GM12878 (cell line): ENCODE measurements around the gene CDC5L. TPM values are rescaled to one million over a fixed set of nuclear protein-coding genes. Genes with fewer than 3 reads are reported as not detected.

ENCODE experiments used
- ATAC-seq: fragments of 200-7000 bp; cut with Tn5 transposase; 3 replicates; pipeline ENCODE4 v1.9.1; 2020; ENCODE audit warnings: mild to moderate bottlenecking, moderate library complexity
- BruUV-seq: library from RNA; stranded (reverse); fragments of 400-500 nt; replicated peaks from 2 replicates; lab custom pipeline; 2021; lab: Mats Ljungman, UMichigan
- CTCF ChIA-PET: fragments of 300-600 bp; sonication (Branson Sonifier 250); formaldehyde crosslinking; extraction: SDS; loops from one replicate; lab custom pipeline; 2021; ENCODE audit warnings: inconsistent platforms; lab: Yijun Ruan, JAX
- POLR2A ChIA-PET: fragments of 350-600 bp; formaldehyde crosslinking; extraction: SDS; loops from one replicate; lab custom pipeline; 2021; ENCODE audit warnings: inconsistent platforms; lab: Charles Lee
- RAD21 ChIA-PET: fragments of 300-600 bp; sonication (Branson Sonifier 250); formaldehyde crosslinking; loops from one replicate; lab custom pipeline; 2023; ENCODE audit warnings: antibody characterized with exemption; ENCODE audit not compliant: unreplicated experiment; lab: Charles Lee
- SMC1A ChIA-PET: fragments of 300-600 bp; sonication (Branson Sonifier 250); formaldehyde crosslinking; loops from one replicate; lab custom pipeline; 2023; ENCODE audit not compliant: unreplicated experiment, uncharacterized antibody; lab: Charles Lee
- DNase-seq: peaks from one replicate; pipeline ENCODE4 v3.0.0-alpha.2; 2011; ENCODE audit warnings: low read depth, low spot score
- FAIRE-seq: peaks from 3 replicates; lab custom pipeline; 2011; peaks lifted over from hg19 to GRCh38; lab: Jason Lieb, UNC
- H2AFZ ChIP-seq: 2 replicates; pipeline ENCODE4 v1.6.0; 2011; ENCODE audit warnings: low read depth, low read length, control low read depth; ENCODE audit not compliant: control insufficient read depth
- H3K27ac ChIP-seq: 2 replicates; pipeline ENCODE4 v1.5.1; 2011; ENCODE audit warnings: control low read depth; ENCODE audit not compliant: control insufficient read depth, insufficient read depth
- H3K27me3 ChIP-seq, 2 experiments: replicated peaks in 1 of 2; 2 replicates each; pipeline versions ENCODE4 v1.6.0 to v1.6.1; 2011; ENCODE audit warnings: low read length in 1 of 2; ENCODE audit not compliant: control insufficient read depth in 2 of 2, insufficient read depth in 2 of 2
- H3K36me3 ChIP-seq, 2 experiments: 2 replicates each; pipeline ENCODE4 v1.5.1; 2011; ENCODE audit warnings: low read length in 1 of 2; ENCODE audit not compliant: control insufficient read depth in 2 of 2, insufficient read depth in 2 of 2
- H3K4me1 ChIP-seq: 2 replicates; pipeline ENCODE4 v1.6.1; 2011; ENCODE audit warnings: mild to moderate bottlenecking, low read length, moderate library complexity, mixed read lengths; ENCODE audit not compliant: control insufficient read depth, insufficient read depth
- H3K4me2 ChIP-seq: 2 replicates; pipeline ENCODE4 v1.6.0; 2011; ENCODE audit warnings: control low read depth; ENCODE audit not compliant: control insufficient read depth, insufficient read depth
- H3K4me3 ChIP-seq: fragments of 200-600 bp; sonication (generic); 2 replicates; pipeline ENCODE4 v1.5.1; 2016
- H3K79me2 ChIP-seq: 2 replicates; pipeline ENCODE4 v1.6.0; 2011; ENCODE audit warnings: low read length; ENCODE audit not compliant: control insufficient read depth, insufficient read depth
- H3K9ac ChIP-seq: 2 replicates; pipeline ENCODE4 v1.8.0; 2011; ENCODE audit warnings: low read length, control low read depth, mixed read lengths; ENCODE audit not compliant: control insufficient read depth, insufficient read depth
- H3K9me3 ChIP-seq: replicated peaks from 3 replicates; pipeline ENCODE4 v1.5.1; 2011; ENCODE audit warnings: mild to moderate bottlenecking, low read length; ENCODE audit not compliant: control insufficient read depth, insufficient read depth
- H4K20me1 ChIP-seq: 2 replicates; pipeline ENCODE4 v1.6.0; 2011; ENCODE audit not compliant: control insufficient read depth, insufficient read depth
- HDAC2 ChIP-seq: fragments of 200-600 bp; sonication (generic); IDR thresholded peaks from 2 replicates; pipeline ENCODE4 v1.6.1; 2017
- IRF5 ChIP-seq: fragments of 450-650 bp; IDR thresholded peaks from 2 replicates; pipeline ENCODE4 v1.6.1; 2017; ENCODE audit warnings: borderline replicate concordance
- LARP7 ChIP-seq: fragments of 450-650 bp; IDR thresholded peaks from 2 replicates; pipeline ENCODE4 v1.6.1; 2017; ENCODE audit warnings: mild to moderate bottlenecking
- NFYB ChIP-seq: IDR thresholded peaks from 2 replicates; pipeline ENCODE4 v1.6.1; 2011; ENCODE audit warnings: low read depth, mild to moderate bottlenecking, low read length, improper control_type of control experiment, moderate library complexity; ENCODE audit not compliant: insufficient read depth
- NKRF ChIP-seq: fragments of 450-650 bp; conservative IDR thresholded peaks from 2 replicates; pipeline ENCODE4 v1.6.1; 2017; ENCODE audit warnings: mild to moderate bottlenecking, moderate library complexity
- PKNOX1 ChIP-seq: fragments of 450-650 bp; IDR thresholded peaks from 2 replicates; pipeline ENCODE4 v1.6.1; 2016; ENCODE audit warnings: mild to moderate bottlenecking
- RCOR1 ChIP-seq: conservative IDR thresholded peaks from 2 replicates; pipeline ENCODE4 v1.6.1; 2012; ENCODE audit warnings: low read depth, low read length, improper control_type of control experiment
- RFX5 ChIP-seq: IDR thresholded peaks from 2 replicates; pipeline ENCODE4 v1.6.1; 2011; ENCODE audit warnings: low read depth, low read length, improper control_type of control experiment
- WGBS: methylation state at CpG from one replicate; pipeline ENCODE4 v1.1.6; 2016; ENCODE audit warnings: low lambda C conversion rate; ENCODE audit not compliant: insufficient replicate concordance, insufficient coverage; ENCODE audit errors: missing lambda C conversion rate; 5-methylcytosine and 5-hydroxymethylcytosine counted together
- in situ Hi-C: fragments of 300-500 bp; cut with MboI; formaldehyde crosslinking; loops from 9 replicates; pipeline ENCODE4 v1.14.3; 2018; ENCODE audit warnings: mixed read lengths
- intact Hi-C: fragments of 100-400 bp; cut with micrococcal nuclease; formaldehyde crosslinking; loops from one replicate; pipeline ENCODE4 v1.14.2; 2022; ENCODE audit not compliant: unreplicated experiment
- polyA plus RNA-seq, 11 experiments: library from polyadenylated mRNA; depleted of rRNA in 4 of 11; unstranded in 6 of 11; stranded (reverse) in 5 of 11; fragments of >200 nt; fragmentation: Nextera tagmentation in 4 of 11; fragmentation: Illumina TruSeq in 1 of 11; extraction: Ambion mirVana in 4 of 11; extraction: Trizol in 1 of 11; gene quantifications; 1 replicate in 1 of 11; 2 replicates in 10 of 11; pipeline versions ENCODE4 v1.2.1 to v1.2.3, GENCODE V29; 2011 to 2016; ENCODE audit warnings: inconsistent platforms in 2 of 11, missing spikeins in 2 of 11, low read depth in 1 of 11
- total RNA-seq, 4 experiments: library from RNA; depleted of rRNA in 3 of 4; stranded (reverse); fragments of >200 nt in 3 of 4; fragmentation: Illumina TruSeq in 1 of 4; extraction: Trizol in 1 of 4; gene quantifications; 2 replicates each; pipeline versions ENCODE4 v1.2.1 to v1.2.3, GENCODE V29; 2013 to 2021

Gene CDC5L
- total and polyA plus RNA-seq, 10 of the 15 experiments (the other 5 are each of a cell fraction or from before 2014, with no cell fraction given): 13.2 to 29.4 (median 18.8) TPM

GRCh38 chr6:44411141-44411540 lies 23.6 kb downstream of the CDC5L start:
- no TSS peak for BruUV-seq
- H3K9me3 ChIP-seq: peaks cover 7% of the 10 kb centered on the region; the same call in 2 of the 3 replicates
- intact Hi-C loops (no loop called here), in situ Hi-C loops (no loop called here)
- no peak for ATAC-seq
- no peaks in the 10 kb centered on the region for H4K20me1 ChIP-seq
- ChIA-PET RAD21 (no interaction called here), POLR2A (no interaction called here), CTCF (no interaction called here), SMC1A (no interaction called here)
- no peak overlapping the region for H3K4me3 ChIP-seq
- WGBS: 100% methylated on average over 1 of the region's 1 CpG
- no peaks in the 10 kb centered on the region for H3K27me3 ChIP-seq
- no peak overlapping the region for H3K27ac ChIP-seq
- H3K9ac ChIP-seq: no peak overlapping the region
- no peaks in the 10 kb centered on the region for H3K4me1 ChIP-seq
- H3K4me2 ChIP-seq: no peak overlapping the region
- no peak for DNase-seq
- no peak for TF ChIP-seq NKRF
- no peak for TF ChIP-seq IRF5
- TF ChIP-seq RFX5: no peak
- TF ChIP-seq PKNOX1: no peak
- no peak for TF ChIP-seq RCOR1
- no peak for TF ChIP-seq HDAC2
- no peak for TF ChIP-seq LARP7
- TF ChIP-seq NFYB: no peak
- H3K36me3 ChIP-seq: peaks cover 16 to 42% of the 10 kb centered on the region in 2 experiments
- H2AFZ ChIP-seq: no peak overlapping the region
- H3K79me2 ChIP-seq: peaks cover 2% of the 10 kb centered on the region
- no peak for FAIRE-seq
